SK-N-SH treated with all-trans-retinoic acid at 6 μM for 48 hours (cell line): ENCODE measurements around the gene ITPKB.

ENCODE experiments used
- ATAC-seq: fragments of 200-7000 bp; cut with Tn5 transposase; 3 replicates; pipeline ENCODE4 v1.9.1; 2020; ENCODE audit warnings: mild to moderate bottlenecking, moderate library complexity
- BACH2 ChIP-seq: fragments of 250-450 bp; sonication (Bioruptor Pico); IDR thresholded peaks from 2 replicates; pipeline ENCODE4 v1.9.0; 2021; ENCODE audit warnings: mild to moderate bottlenecking, borderline replicate concordance
- CREB5 ChIP-seq: fragments of 250-450 bp; sonication (Bioruptor Pico); IDR thresholded peaks from 2 replicates; pipeline ENCODE4 v1.5.1; 2020; ENCODE audit warnings: low read depth, mild to moderate bottlenecking, moderate library complexity
- CSDC2 ChIP-seq: fragments of 250-450 bp; sonication (Bioruptor Pico); IDR thresholded peaks from 2 replicates; pipeline ENCODE4 v1.5.0; 2020; ENCODE audit warnings: mild to moderate bottlenecking, moderate library complexity
- CSRNP3 ChIP-seq: fragments of 250-450 bp; sonication (Bioruptor Pico); IDR thresholded peaks from 2 replicates; pipeline ENCODE4 v1.5.1; 2021; ENCODE audit warnings: mild to moderate bottlenecking, moderate library complexity
- ESRRG ChIP-seq: fragments of 250-450 bp; sonication (Bioruptor Pico); IDR thresholded peaks from 2 replicates; pipeline ENCODE4 v1.6.1; 2021; ENCODE audit warnings: mild to moderate bottlenecking
- GLIS3 ChIP-seq: fragments of 250-450 bp; sonication (Bioruptor Pico); IDR thresholded peaks from 2 replicates; pipeline ENCODE4 v1.5.0; 2020; ENCODE audit warnings: mild to moderate bottlenecking, moderate library complexity
- OSR1 ChIP-seq: fragments of 250-450 bp; sonication (Bioruptor Pico); IDR thresholded peaks from 2 replicates; pipeline ENCODE4 v1.8.0; 2022; ENCODE audit warnings: moderate library complexity, mild to moderate bottlenecking, inconsistent platforms
- PATZ1 ChIP-seq: fragments of 250-450 bp; sonication (Bioruptor Pico); IDR thresholded peaks from 2 replicates; pipeline ENCODE4 v1.8.0; 2020; ENCODE audit warnings: mild to moderate bottlenecking, moderate library complexity, borderline replicate concordance
- POU6F1 ChIP-seq: fragments of 250-450 bp; sonication (Bioruptor Pico); IDR thresholded peaks from 2 replicates; pipeline ENCODE4 v1.8.0; 2021; ENCODE audit warnings: low read depth, mild to moderate bottlenecking, moderate library complexity, borderline replicate concordance
- PPARA ChIP-seq: fragments of 250-450 bp; sonication (Bioruptor Pico); IDR thresholded peaks from 2 replicates; pipeline ENCODE4 v1.5.0; 2020; ENCODE audit warnings: mild to moderate bottlenecking, borderline replicate concordance
- RARB ChIP-seq: fragments of 250-450 bp; sonication (Bioruptor Pico); IDR thresholded peaks from 2 replicates; pipeline ENCODE4 v1.8.0; 2021; ENCODE audit warnings: mild to moderate bottlenecking, moderate library complexity
- SNAI2 ChIP-seq: fragments of 250-450 bp; sonication (Bioruptor Pico); IDR thresholded peaks from 2 replicates; pipeline ENCODE4 v1.5.0; 2020; ENCODE audit warnings: mild to moderate bottlenecking, moderate library complexity
- TOX ChIP-seq: fragments of 250-450 bp; sonication (Bioruptor Pico); IDR thresholded peaks from 2 replicates; pipeline ENCODE4 v1.8.0; 2021; ENCODE audit warnings: mild to moderate bottlenecking, moderate library complexity, borderline replicate concordance
- TSHZ2 ChIP-seq: fragments of 250-450 bp; sonication (Bioruptor Pico); IDR thresholded peaks from 2 replicates; pipeline ENCODE4 v1.5.0; 2020; ENCODE audit warnings: mild to moderate bottlenecking, moderate library complexity
- ZC3H10 ChIP-seq: fragments of 250-450 bp; sonication (Bioruptor Pico); IDR thresholded peaks from 2 replicates; pipeline ENCODE4 v1.5.1; 2021; ENCODE audit warnings: mild to moderate bottlenecking, moderate library complexity
- ZFP3 ChIP-seq: fragments of 250-450 bp; sonication (Bioruptor Pico); IDR thresholded peaks from 2 replicates; pipeline ENCODE4 v1.5.0; 2020; ENCODE audit warnings: mild to moderate bottlenecking, moderate library complexity
- ZNF565 ChIP-seq: fragments of 450-650 bp; formaldehyde crosslinking; conservative IDR thresholded peaks from 2 replicates; pipeline ENCODE4 v1.5.0; 2020; ENCODE audit warnings: low read depth, mild to moderate bottlenecking, moderate library complexity
- ZNF70 ChIP-seq: fragments of 450-650 bp; formaldehyde crosslinking; IDR thresholded peaks from 2 replicates; pipeline ENCODE4 v1.5.0; 2020; ENCODE audit warnings: mild to moderate bottlenecking, moderate library complexity
- ZNF8 ChIP-seq: fragments of 450-650 bp; formaldehyde crosslinking; IDR thresholded peaks from 2 replicates; pipeline ENCODE4 v1.5.0; 2020; ENCODE audit warnings: mild to moderate bottlenecking, moderate library complexity

ITPKB gene

GRCh38 chr1:226645279-226645976 is 93.7 kb downstream of the ITPKB start:
- TF ChIP-seq PPARA (CRISPR knock-in tag), result no peak
- TF ChIP-seq BACH2 (CRISPR knock-in tag), result no peak
- TF ChIP-seq OSR1 (CRISPR knock-in tag), result no peak
- no peak for TF ChIP-seq SNAI2 (CRISPR knock-in tag)
- no peak for TF ChIP-seq CSDC2 (CRISPR knock-in tag)
- no peak for TF ChIP-seq ZNF565 (CRISPR knock-in tag)
- no peak for TF ChIP-seq GLIS3
- ATAC-seq, result no peak

GRCh38 chr1:226644541-226645176 is 94.4 kb downstream of the ITPKB start:
- no peak for TF ChIP-seq RARB
- no peak for TF ChIP-seq OSR1 (CRISPR knock-in tag)
- TF ChIP-seq PPARA (CRISPR knock-in tag), result no peak
- no peak for TF ChIP-seq PATZ1 (CRISPR knock-in tag)
- TF ChIP-seq CSRNP3 (CRISPR knock-in tag), result no peak
- no peak for TF ChIP-seq TOX (CRISPR knock-in tag)
- TF ChIP-seq ZFP3, result no peak
- TF ChIP-seq CREB5, result no peak
- ATAC-seq, result no peak

- TF ChIP-seq ZC3H10, result no peak
- TF ChIP-seq CSRNP3 (CRISPR knock-in tag), result no peak
- no peak for TF ChIP-seq CREB5
- no peak for TF ChIP-seq ZNF70 (CRISPR knock-in tag)
- no peak for TF ChIP-seq OSR1 (CRISPR knock-in tag)
- TF ChIP-seq RARB, result no peak
- TF ChIP-seq CSDC2 (CRISPR knock-in tag), result no peak
- TF ChIP-seq ZNF8 (CRISPR knock-in tag), result no peak
- TF ChIP-seq TSHZ2 (CRISPR knock-in tag), result no peak
- no peak for TF ChIP-seq TOX (CRISPR knock-in tag)
- no peak for TF ChIP-seq PATZ1 (CRISPR knock-in tag)
- TF ChIP-seq BACH2 (CRISPR knock-in tag), result no peak
- TF ChIP-seq POU6F1 (CRISPR knock-in tag), result no peak
- TF ChIP-seq ESRRG, result no peak
- no peak for TF ChIP-seq GLIS3
- no peak for ATAC-seq
These were observed 95.2 kb downstream of the ITPKB start for GRCh38 chr1:226643611-226644540.
